OCI-LY3 (cell line): ENCODE data around the gene TSPAN9.

Experiments used
- EZH2phosphoT487 ChIP-seq: fragments of 200-600 bp; shearing (Covaris generic); IDR thresholded peaks from 2 replicates; pipeline ENCODE4 v1.6.1; 2018; ENCODE audit warnings: antibody characterized with exemption, mixed run types, low read depth
- TF ChIP-seq, protein P1 (sequence below): fragments of 200-600, 300-600 bp; sonication (generic); IDR thresholded peaks from 2 replicates; pipeline ENCODE4 v1.5.1; 2014; ENCODE audit warnings: antibody characterized with exemption, low read length, low read depth

DNA sequence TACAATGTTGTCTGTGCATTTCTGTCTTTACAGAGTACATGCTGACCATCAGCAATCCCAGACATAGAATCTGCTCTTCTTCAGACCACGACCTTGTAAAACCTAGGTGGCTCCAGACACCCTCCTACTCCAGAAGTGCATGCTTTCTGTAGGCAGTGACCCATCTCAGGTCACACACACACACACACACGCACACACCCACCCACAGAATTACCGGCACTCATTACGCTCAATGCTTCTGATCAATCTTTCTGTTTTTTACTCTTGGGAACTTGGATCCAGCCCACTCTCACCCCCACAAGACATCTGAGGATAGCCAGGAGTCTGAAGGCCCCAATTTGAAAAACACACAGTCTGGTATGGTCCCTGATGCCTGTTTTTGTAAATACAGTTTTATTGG, 7.5 kb upstream of the TSPAN9 start:
- TF ChIP-seq, protein P1, sequence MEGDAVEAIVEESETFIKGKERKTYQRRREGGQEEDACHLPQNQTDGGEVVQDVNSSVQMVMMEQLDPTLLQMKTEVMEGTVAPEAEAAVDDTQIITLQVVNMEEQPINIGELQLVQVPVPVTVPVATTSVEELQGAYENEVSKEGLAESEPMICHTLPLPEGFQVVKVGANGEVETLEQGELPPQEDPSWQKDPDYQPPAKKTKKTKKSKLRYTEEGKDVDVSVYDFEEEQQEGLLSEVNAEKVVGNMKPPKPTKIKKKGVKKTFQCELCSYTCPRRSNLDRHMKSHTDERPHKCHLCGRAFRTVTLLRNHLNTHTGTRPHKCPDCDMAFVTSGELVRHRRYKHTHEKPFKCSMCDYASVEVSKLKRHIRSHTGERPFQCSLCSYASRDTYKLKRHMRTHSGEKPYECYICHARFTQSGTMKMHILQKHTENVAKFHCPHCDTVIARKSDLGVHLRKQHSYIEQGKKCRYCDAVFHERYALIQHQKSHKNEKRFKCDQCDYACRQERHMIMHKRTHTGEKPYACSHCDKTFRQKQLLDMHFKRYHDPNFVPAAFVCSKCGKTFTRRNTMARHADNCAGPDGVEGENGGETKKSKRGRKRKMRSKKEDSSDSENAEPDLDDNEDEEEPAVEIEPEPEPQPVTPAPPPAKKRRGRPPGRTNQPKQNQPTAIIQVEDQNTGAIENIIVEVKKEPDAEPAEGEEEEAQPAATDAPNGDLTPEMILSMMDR: no peak
- TF ChIP-seq EZH2phosphoT487: no peak
